ENCODE measurements around the gene CNPY1.

GRCh38 chr7:155558961-155559360 is 12.6 kb upstream of the CNPY1 start:
- TF ChIP-seq POLR2A (IDR thresholded peaks at IDR 0.05), result no peak
- no peak for TF ChIP-seq CTCF (IDR thresholded peaks at IDR 0.05)

Measured in thyroid gland (tissue), 4 donors.